ENCODE data around the gene DGKE.

Gene DGKE

DNA sequence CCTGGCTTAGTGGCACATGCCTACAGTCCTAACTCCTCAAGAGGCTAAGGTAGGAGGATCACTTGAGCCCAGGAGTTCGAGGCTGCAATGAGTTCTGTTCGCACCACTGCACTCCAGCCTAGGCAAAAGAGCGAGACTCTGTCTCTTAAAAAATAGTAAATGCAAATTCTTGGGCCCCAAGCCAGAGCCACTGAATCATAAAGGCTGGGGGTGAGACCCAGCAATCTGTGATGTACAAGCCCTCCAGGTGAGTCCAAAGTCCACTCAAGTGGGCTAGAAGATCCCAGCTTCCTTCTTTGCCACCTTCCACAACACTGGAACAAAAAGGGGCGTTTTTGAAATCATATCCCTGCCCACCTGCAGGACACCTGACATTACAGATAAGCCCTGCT is 63.0 kb downstream of the DGKE start:
- no peak overlapping the region for H3K4me3 ChIP-seq (ENCODE audit: low read depth, low read length)
- TF ChIP-seq, protein P1, sequence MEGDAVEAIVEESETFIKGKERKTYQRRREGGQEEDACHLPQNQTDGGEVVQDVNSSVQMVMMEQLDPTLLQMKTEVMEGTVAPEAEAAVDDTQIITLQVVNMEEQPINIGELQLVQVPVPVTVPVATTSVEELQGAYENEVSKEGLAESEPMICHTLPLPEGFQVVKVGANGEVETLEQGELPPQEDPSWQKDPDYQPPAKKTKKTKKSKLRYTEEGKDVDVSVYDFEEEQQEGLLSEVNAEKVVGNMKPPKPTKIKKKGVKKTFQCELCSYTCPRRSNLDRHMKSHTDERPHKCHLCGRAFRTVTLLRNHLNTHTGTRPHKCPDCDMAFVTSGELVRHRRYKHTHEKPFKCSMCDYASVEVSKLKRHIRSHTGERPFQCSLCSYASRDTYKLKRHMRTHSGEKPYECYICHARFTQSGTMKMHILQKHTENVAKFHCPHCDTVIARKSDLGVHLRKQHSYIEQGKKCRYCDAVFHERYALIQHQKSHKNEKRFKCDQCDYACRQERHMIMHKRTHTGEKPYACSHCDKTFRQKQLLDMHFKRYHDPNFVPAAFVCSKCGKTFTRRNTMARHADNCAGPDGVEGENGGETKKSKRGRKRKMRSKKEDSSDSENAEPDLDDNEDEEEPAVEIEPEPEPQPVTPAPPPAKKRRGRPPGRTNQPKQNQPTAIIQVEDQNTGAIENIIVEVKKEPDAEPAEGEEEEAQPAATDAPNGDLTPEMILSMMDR (IDR thresholded peaks at IDR 0.05; ENCODE audit: low read depth, low read length, missing control alignments): no peak

DNA sequence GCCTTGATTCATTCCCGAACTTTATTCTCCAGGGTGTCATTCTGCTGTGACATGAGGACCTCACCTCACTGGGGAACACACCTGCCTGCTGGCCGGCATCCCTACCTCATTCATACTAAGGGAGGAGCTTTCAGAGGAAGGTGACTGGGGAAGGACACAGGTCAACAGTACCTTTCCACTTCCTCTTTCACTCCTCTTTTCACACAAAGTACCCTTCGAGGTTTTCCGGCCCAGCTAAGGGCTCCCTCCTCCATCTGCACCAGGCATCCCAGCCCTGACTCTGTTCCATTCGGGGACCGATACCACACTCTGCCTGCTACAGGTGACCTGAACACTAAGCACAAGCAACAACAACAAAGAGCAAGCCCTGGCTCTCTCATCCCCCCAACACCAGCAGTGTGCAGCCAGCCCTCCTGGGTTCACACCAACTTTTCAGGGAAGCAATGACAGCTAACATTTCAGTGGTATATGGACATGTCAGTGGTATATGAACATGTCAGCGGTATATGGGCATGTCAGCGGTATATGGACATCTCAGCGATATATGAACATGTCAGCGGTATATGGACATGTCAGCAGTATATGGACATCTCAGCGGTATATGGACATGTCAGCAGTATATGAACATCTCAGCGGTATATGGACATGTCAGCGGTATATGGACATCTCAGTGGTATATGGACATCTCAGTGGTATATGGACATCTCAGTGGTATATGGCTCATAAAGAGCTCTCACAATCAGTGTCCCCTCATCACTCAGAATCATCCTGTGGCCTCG is 63.9 kb downstream of the DGKE start:
- H3K4me3 ChIP-seq (ENCODE audit: low read depth, low read length): no peak overlapping the region
- no peak for DNase-seq (ENCODE audit: low read depth)
- TF ChIP-seq, protein P1 (IDR thresholded peaks at IDR 0.05; ENCODE audit: low read depth, low read length, missing control alignments): no peak

More for the DNA sequence above, 63.0 kb downstream of the DGKE start:
- DNase-seq (ENCODE audit: low read depth): no peak

DNA sequence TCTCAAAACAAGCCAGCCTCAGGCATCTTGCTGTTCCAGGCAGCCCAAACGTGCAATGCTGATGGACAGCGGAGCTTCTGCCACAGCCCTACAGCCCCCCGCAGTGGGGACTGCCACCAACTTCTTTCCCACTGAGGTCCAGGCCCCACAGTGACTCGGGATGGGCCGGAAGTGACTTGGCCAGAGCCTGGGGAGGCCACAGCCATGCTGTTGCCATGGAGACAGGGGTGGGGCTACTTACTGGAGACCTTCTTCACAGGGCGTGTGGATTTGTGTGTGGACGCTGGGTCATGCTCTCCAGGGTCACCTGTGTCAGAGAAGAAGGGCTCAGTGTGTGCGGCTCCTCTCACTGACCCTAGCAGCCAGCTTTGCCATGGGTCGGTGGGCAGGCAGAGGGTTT is 64.9 kb downstream of the DGKE start:
- DNase-seq (ENCODE audit: low read depth): no peak
- H3K4me3 ChIP-seq (ENCODE audit: low read depth, low read length): no peak overlapping the region
- TF ChIP-seq, protein P1 (IDR thresholded peaks at IDR 0.05; ENCODE audit: low read depth, low read length, missing control alignments): no peak

- DNase-seq (ENCODE audit: low read depth): no peak
- H3K4me3 ChIP-seq (ENCODE audit: low read depth, low read length): no peak overlapping the region
- TF ChIP-seq, protein P1 (IDR thresholded peaks at IDR 0.05; ENCODE audit: low read depth, low read length, missing control alignments): no peak
Observed at GRCh38 chr17:56899403-56899802, 65.5 kb downstream of the DGKE start.

DNA sequence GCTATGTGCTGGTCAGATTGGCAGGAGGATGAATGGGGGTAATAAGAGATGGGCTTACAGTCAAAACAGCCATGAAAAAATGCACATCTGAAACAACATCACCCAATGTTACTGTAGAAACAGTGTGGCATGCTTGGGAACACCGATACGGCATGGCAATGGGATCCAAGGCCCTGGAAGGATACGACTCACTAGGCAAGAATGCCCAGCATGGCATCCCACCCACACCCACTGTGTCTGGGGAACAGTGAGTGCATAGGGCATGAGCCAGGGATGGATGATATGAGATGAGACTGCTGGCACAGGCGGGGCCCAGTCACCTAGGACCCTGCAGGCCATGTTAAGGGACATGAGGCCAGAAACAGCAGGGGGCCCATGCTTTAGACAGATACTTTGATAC is 68.4 kb downstream of the DGKE start:
- DNase-seq (ENCODE audit: low read depth): no peak
- TF ChIP-seq, protein P1 (IDR thresholded peaks at IDR 0.05; ENCODE audit: low read depth, low read length, missing control alignments): no peak
- no peak overlapping the region for H3K4me3 ChIP-seq (ENCODE audit: low read depth, low read length)

- DNase-seq (ENCODE audit: low read depth): no peak
- TF ChIP-seq, protein P1 (IDR thresholded peaks at IDR 0.05; ENCODE audit: low read depth, low read length, missing control alignments): no peak
Observed at GRCh38 chr17:56903560-56903959, 69.6 kb downstream of the DGKE start.

GRCh38 chr17:56908001-56908542 is 74.1 kb downstream of the DGKE start:
- no peak overlapping the region for H3K4me3 ChIP-seq (ENCODE audit: low read depth, low read length)
- TF ChIP-seq, protein P1 (IDR thresholded peaks at IDR 0.05; ENCODE audit: low read depth, low read length, missing control alignments): no peak
- DNase-seq (ENCODE audit: low read depth): peak; percentile 58

More at GRCh38 chr17:56903560-56903959, 69.6 kb downstream of the DGKE start:
- no peak overlapping the region for H3K4me3 ChIP-seq (ENCODE audit: low read depth, low read length)

Data from GM12864 (cell line).